Activated CD8-positive, alpha-beta memory T cell treated with anti-CD3 and anti-CD28 coated beads, Interleukin-2, amount 50 U/mL, for 24 hours (primary cell): ENCODE results near the gene PML.
"Not testable (repeated sequence)": the region's sequence is repeated elsewhere in the genome, so short reads cannot be mapped to it uniquely, and the experiment has no call there.

Experiments used
- DNase-seq: peaks from one replicate; pipeline ENCODE4 v3.0.0-alpha.2; 2020; ENCODE audit errors: extremely low read depth

PML gene

GRCh38 chr15:74056330-74056729, 61.8 kb downstream of the PML start:
- not testable (repeated sequence) for DNase-seq

- DNase-seq, result not testable (repeated sequence)
Measured at GRCh38 chr15:74059050-74059833, 64.7 kb downstream of the PML start.

- no peak for DNase-seq
Measured at GRCh38 chr15:74060251-74060650, 65.7 kb downstream of the PML start.

- no peak for DNase-seq
Measured at GRCh38 chr15:74062236-74062635, 67.7 kb downstream of the PML start.

GRCh38 chr15:74062671-74063070, 68.2 kb downstream of the PML start:
- no peak for DNase-seq

- not testable (repeated sequence) for DNase-seq
Measured at GRCh38 chr15:74063425-74064146, 69.1 kb downstream of the PML start.

GRCh38 chr15:74064183-74064582, 69.7 kb downstream of the PML start:
- not testable (repeated sequence) for DNase-seq

GRCh38 chr15:74064822-74065221, 70.3 kb downstream of the PML start:
- not testable (repeated sequence) for DNase-seq

GRCh38 chr15:74065684-74066411, 71.3 kb downstream of the PML start:
- not testable (repeated sequence) for DNase-seq

GRCh38 chr15:74071645-74072044, 77.1 kb downstream of the PML start:
- DNase-seq, result not testable (repeated sequence)

GRCh38 chr15:74072132-74072531, 77.6 kb downstream of the PML start:
- DNase-seq, result not testable (repeated sequence)

GRCh38 chr15:74072614-74073337, 78.3 kb downstream of the PML start:
- DNase-seq, result not testable (repeated sequence)

GRCh38 chr15:74075781-74076180, 81.3 kb downstream of the PML start:
- not testable (repeated sequence) for DNase-seq

- DNase-seq, result not testable (repeated sequence)
Measured at GRCh38 chr15:74082450-74082849, 87.9 kb downstream of the PML start, which contains the start of gene GOLGA6A. TSS of gene GOLGA6A (minus strand) at chr15:74082550. CDS start at chr15:74082509, 41 bp downstream.

GRCh38 chr15:74094567-74094966, 100.1 kb downstream of the PML start:
- DNase-seq, result not testable (repeated sequence)

GRCh38 chr15:74095610-74096009, 101.1 kb downstream of the PML start:
- DNase-seq, result not testable (repeated sequence)

GRCh38 chr15:74096753-74097474, 102.4 kb downstream of the PML start:
- DNase-seq, result not testable (repeated sequence)
